Adrenal gland (tissue), 12 donors: ENCODE data around the gene CLEC14A. TPM values are rescaled to one million over a fixed set of nuclear protein-coding genes. Genes with fewer than 3 reads are reported as not detected.

Experiments used
- DNase-seq, 7 donors: peaks; one replicate each; pipeline ENCODE4 v3.0.0-alpha.2; 2019 to 2020
- H3K27ac ChIP-seq, 5 donors: fragments of 200-600 bp; sonication (generic) in 4 of 5; 1 replicate in 3 of 5; 2 replicates in 2 of 5; pipeline versions ENCODE4 v1.5.1 to v1.8.0; 2016 to 2020; ENCODE audit warnings: mild to moderate bottlenecking in 1 of 5
- H3K27me3 ChIP-seq: fragments of 200-600 bp; 2 replicates; pipeline ENCODE4 v1.8.0; 2021
- H3K36me3 ChIP-seq, 2 donors: fragments of 200-600 bp; replicated peaks in 1 of 2; 1 replicate in 1 of 2; 2 replicates in 1 of 2; pipeline versions ENCODE4 v1.5.1 to v1.8.0; 2018 to 2022
- H3K4me1 ChIP-seq, 2 donors: fragments of 200-600 bp; replicated peaks in 1 of 2; 1 replicate in 1 of 2; 2 replicates in 1 of 2; pipeline versions ENCODE4 v1.5.1 to v1.8.0; 2018 to 2021
- H3K4me3 ChIP-seq, 4 donors: fragments of 200-600 bp; sonication (generic) in 3 of 4; one replicate each; pipeline ENCODE4 v1.5.1; 2016 to 2018
- H3K9me3 ChIP-seq, 3 donors: fragments of 200-600 bp; sonication (generic) in 1 of 3; replicated peaks in 1 of 3; 1 replicate in 2 of 3; 2 replicates in 1 of 3; pipeline versions ENCODE4 v1.5.1 to v1.8.0; 2016 to 2021
- CTCF ChIP-seq, 6 experiments: fragments of 450-650 bp in 4 of 6; fragments of 200-600 bp in 2 of 6; sonication (generic) in 1 of 6; IDR thresholded peaks; 1 replicate in 5 of 6; 2 replicates in 1 of 6; pipeline versions ENCODE4 v1.5.1 to v1.8.0; 2016 to 2021; ENCODE audit warnings: antibody characterized with exemption in 6 of 6, mild to moderate bottlenecking in 2 of 6, moderate library complexity in 1 of 6
- POLR2A ChIP-seq, 2 donors: fragments of 450-650 bp; IDR thresholded peaks; one replicate each; pipeline ENCODE4 v1.6.1; 2017; ENCODE audit warnings: antibody characterized with exemption in 2 of 2, mild to moderate bottlenecking in 2 of 2, moderate library complexity in 1 of 2
- WGBS, 4 donors: extraction: QIAGEN DNeasy Blood & Tissue Kit in 2 of 4; methylation state at CpG; one replicate each; pipeline versions ENCODE4 v1.1.5 to v1.1.7; 2013 to 2017; 5-methylcytosine and 5-hydroxymethylcytosine counted together
- intact Hi-C, 2 donors: fragments of 100-400 bp; cut with DNase I; formaldehyde crosslinking; loops; one replicate each; pipeline versions ENCODE4 v1.14.1 to v1.15.0; 2022 to 2023
- polyA plus RNA-seq, 3 donors: library from polyadenylated mRNA; stranded (reverse); fragments of 200-250 nt in 2 of 3; fragments of 350-450 nt in 1 of 3; fragmentation: Illumina TruSeq in 1 of 3; extraction: RNeasy Lipid Tissue Mini Kit (QIAGEN cat#74804) in 1 of 3; gene quantifications; one replicate each; pipeline ENCODE4 v1.2.3, GENCODE V29; 2013 to 2014
- total RNA-seq, 9 donors: library from RNA; depleted of rRNA in 4 of 9; stranded (reverse); fragments of >200 nt in 4 of 9; fragments of 120-200 nt in 1 of 9; fragmentation: NEBNext Ultra II Directional in 1 of 9; extraction: Animal tissue kit (Norgen Biotek cat#: 25700) in 1 of 9; gene quantifications; one replicate each; pipeline versions ENCODE4 v1.1.0 to v1.2.4, GENCODE V29; 2013 to 2023
- donor health status: healthy with polysubstance abuse.
- donor health status: Bipolar disorder and iron deficiency.
- donor health status: DM: yes; HTN: yes; CAD: no.
- donor health status: DM: no; HTN: no; CAD: no.
- donor health status: DM: no; HTN: no; CAD: no.
- donor health status: DM: yes; HTN: yes; CAD: no.

CLEC14A gene
- total and polyA plus RNA-seq, 12 donors: 4.0 to 26.1 (median 17.5) TPM

GRCh38 chr14:38238878-38239277 is 17.0 kb downstream of the CLEC14A start:
- DNase-seq: no peak
- H3K9me3 ChIP-seq: no peaks in the 10 kb centered on the region
- no peak overlapping the region for H3K4me3 ChIP-seq
- H3K27ac ChIP-seq: no peak overlapping the region
- no peaks in the 10 kb centered on the region for H3K36me3 ChIP-seq
- H3K4me1 ChIP-seq: no peaks in the 10 kb centered on the region
- intact Hi-C loops: no loop called here
- no peaks in the 10 kb centered on the region for H3K27me3 ChIP-seq
- TF ChIP-seq CTCF (IDR thresholded peaks at IDR 0.05): no peak
- TF ChIP-seq POLR2A (IDR thresholded peaks at IDR 0.05): no peak

- intact Hi-C loops: no loop called here
- no peak for DNase-seq
- Histone ChIP-seq H3K9me3 (no peaks in the 10 kb centered on the region), H3K27me3 (no peaks in the 10 kb centered on the region), H3K4me1 (no peaks in the 10 kb centered on the region), H3K36me3 (no peaks in the 10 kb centered on the region), H3K4me3 (no peak overlapping the region), H3K27ac (no peak overlapping the region)
- 86 to 100% (median 94%) methylated on average over 1 of the region's 1 CpG for WGBS, 4 donors
- TF ChIP-seq POLR2A (IDR thresholded peaks at IDR 0.05) (no peak), CTCF (IDR thresholded peaks at IDR 0.05) (no peak)
These were observed 17.6 kb downstream of the CLEC14A start for GRCh38 chr14:38238332-38238731.

- no peaks in the 10 kb centered on the region for H3K4me1 ChIP-seq
These were observed 22.7 kb downstream of the CLEC14A start for GRCh38 chr14:38233218-38233617.

GRCh38 chr14:38226366-38226765 is 29.5 kb downstream of the CLEC14A start:
- DNase-seq: no peak
- WGBS, 4 donors: 62 to 72% (median 67%) methylated on average over 3 of the region's 3 CpGs
- no peaks in the 10 kb centered on the region for H3K36me3 ChIP-seq
- H3K4me1 ChIP-seq: no peaks in the 10 kb centered on the region
- H3K9me3 ChIP-seq: no peaks in the 10 kb centered on the region
- H3K27me3 ChIP-seq: no peaks in the 10 kb centered on the region
- intact Hi-C loops: no loop called here
- no peak overlapping the region for H3K27ac ChIP-seq
- no peak overlapping the region for H3K4me3 ChIP-seq
- TF ChIP-seq CTCF (IDR thresholded peaks at IDR 0.05) (no peak), POLR2A (IDR thresholded peaks at IDR 0.05) (no peak)

More at GRCh38 chr14:38233218-38233617, 22.7 kb downstream of the CLEC14A start:
- H3K4me3 ChIP-seq: no peak overlapping the region
- no peaks in the 10 kb centered on the region for H3K9me3 ChIP-seq
- H3K36me3 ChIP-seq: no peaks in the 10 kb centered on the region
- no peak for TF ChIP-seq POLR2A (IDR thresholded peaks at IDR 0.05)
- TF ChIP-seq CTCF (IDR thresholded peaks at IDR 0.05): no peak
- H3K27ac ChIP-seq: no peak overlapping the region
- H3K27me3 ChIP-seq: no peaks in the 10 kb centered on the region
- WGBS, 4 donors: 58 to 72% (median 64%) methylated on average over 5 of the region's 5 CpGs
- intact Hi-C loops: no loop called here
- DNase-seq: no peak
